Lower leg skin (tissue), 4 donors: ENCODE results near the gene SYS1. TPM values are rescaled to one million over a fixed set of nuclear protein-coding genes. Genes with fewer than 3 reads are reported as not detected.

Experiments
- DNase-seq, 2 donors: peaks; one replicate each; pipeline ENCODE4 v3.0.0-alpha.2; 2019; ENCODE audit warnings: low spot score in 2 of 2
- H3K4me3 ChIP-seq: fragments of 200-600 bp; sonication (generic); 2 replicates; pipeline ENCODE4 v1.5.1; 2017; ENCODE audit warnings: mild to moderate bottlenecking, low read depth; ENCODE audit not compliant: poor library complexity, severe bottlenecking
- CTCF ChIP-seq, 3 donors: fragments of 450-650 bp; IDR thresholded peaks; one replicate each; pipeline ENCODE4 v1.5.1; 2016; ENCODE audit warnings: antibody characterized with exemption in 3 of 3, mild to moderate bottlenecking in 3 of 3, moderate library complexity in 2 of 3
- POLR2A ChIP-seq, 2 donors: fragments of 450-650 bp; IDR thresholded peaks; one replicate each; pipeline ENCODE4 v1.6.1; 2016 to 2017; ENCODE audit warnings: antibody characterized with exemption in 2 of 2, mild to moderate bottlenecking in 1 of 2, moderate library complexity in 1 of 2
- WGBS, 2 donors: methylation state at CpG; one replicate each; pipeline ENCODE4 v1.1.5; 2018; 5-methylcytosine and 5-hydroxymethylcytosine counted together
- intact Hi-C: fragments of 100-400 bp; cut with DNase I; formaldehyde crosslinking; loops from one replicate; pipeline ENCODE4 v1.15.0; 2023; ENCODE audit warnings: low total_unique reads
- total RNA-seq, 4 donors: library from RNA; depleted of rRNA; stranded (reverse); fragments of >200 nt; gene quantifications; one replicate each; pipeline ENCODE4 v1.1.0, GENCODE V29; 2016

SYS1 gene
- total RNA-seq, 4 donors from 2014 or later = 27.3 to 46.6 (median 36.0) TPM

GRCh38 chr20:45374101-45374467 is 11.1 kb downstream of the SYS1 start:
- TF ChIP-seq POLR2A (IDR thresholded peaks at IDR 0.05) (no peak), CTCF (IDR thresholded peaks at IDR 0.05) (no peak)
- 58 to 62% methylated on average over 9 of the region's 9 CpGs for WGBS, 2 donors
- DNase-seq = no peak
- no peak overlapping the region for H3K4me3 ChIP-seq
- intact Hi-C loops = loop anchor here (5.0 kb wide), 2 partner anchors 52 to 63 kb away; no protein-coding TSS in a partner anchor

- TF ChIP-seq POLR2A (IDR thresholded peaks at IDR 0.05) = no peak
- no peak for TF ChIP-seq CTCF (IDR thresholded peaks at IDR 0.05)
- WGBS, 2 donors = 90 to 95% methylated on average over 14 of the region's 14 CpGs
- intact Hi-C loops = loop anchor here (5.0 kb wide), 2 partner anchors 53 to 62 kb away; no protein-coding TSS in a partner anchor
- no peak overlapping the region for H3K4me3 ChIP-seq
- no peak for DNase-seq
Measured at GRCh38 chr20:45374966-45375365, 12.0 kb downstream of the SYS1 start.

GRCh38 chr20:45377269-45377668 is 14.3 kb downstream of the SYS1 start:
- no peak for TF ChIP-seq POLR2A (IDR thresholded peaks at IDR 0.05)
- no peak for TF ChIP-seq CTCF (IDR thresholded peaks at IDR 0.05)
- intact Hi-C loops = no loop called here
- DNase-seq = no peak
- H3K4me3 ChIP-seq = no peak overlapping the region
- 81 to 86% methylated on average over 11 of the region's 11 CpGs for WGBS, 2 donors

GRCh38 chr20:45378191-45378590 is 15.2 kb downstream of the SYS1 start, which contains the start of gene TP53TG5:
TP53TG5 (minus strand) TSS chr20:45378325; CDS start chr20:45378236, 89 bp downstream.
- DNase-seq = peak in 1 of 2 donors; percentile 29
- H3K4me3 ChIP-seq = no peak within 1 kb of the TSS
- WGBS, 2 donors = 81 to 82% methylated on average over 1 of the region's 1 CpG
- intact Hi-C loops = no loop called here
- no peak for TF ChIP-seq CTCF (IDR thresholded peaks at IDR 0.05)
- TF ChIP-seq POLR2A (IDR thresholded peaks at IDR 0.05) = no peak

GRCh38 chr20:45387274-45387673 is 24.3 kb downstream of the SYS1 start:
- TF ChIP-seq CTCF (IDR thresholded peaks at IDR 0.05) = no peak
- TF ChIP-seq POLR2A (IDR thresholded peaks at IDR 0.05) = no peak
- intact Hi-C loops = no loop called here

GRCh38 chr20:45390931-45391330 is 28.0 kb downstream of the SYS1 start:
- no peak for DNase-seq
- 97 to 100% methylated on average over 2 of the region's 2 CpGs for WGBS, 2 donors
- intact Hi-C loops = no loop called here
- H3K4me3 ChIP-seq = no peak overlapping the region
- no peak for TF ChIP-seq CTCF (IDR thresholded peaks at IDR 0.05)
- TF ChIP-seq POLR2A (IDR thresholded peaks at IDR 0.05) = no peak

More at GRCh38 chr20:45387274-45387673, 24.3 kb downstream of the SYS1 start:
- WGBS, 2 donors = 95 to 98% methylated on average over 1 of the region's 1 CpG
- no peak for DNase-seq
- no peak overlapping the region for H3K4me3 ChIP-seq
